Cardiac muscle cell (in vitro differentiated cells and primary cell): Measurements from ENCODE around the gene FAM222B. TPM values are rescaled to one million over a fixed set of nuclear protein-coding genes. Genes with fewer than 3 reads are reported as not detected.
"Not testable (repeated sequence)": the region's sequence is repeated elsewhere in the genome, so short reads cannot be mapped to it uniquely, and the experiment has no call there.

ENCODE experiments used
- DNase-seq, 2 donors: peaks; one replicate each; pipeline versions ENCODE4 v3.0.0 to v3.0.0-alpha.2; 2010 to 2017; ENCODE audit warnings: low read depth in 1 of 2, low spot score in 1 of 2
- H3K27ac ChIP-seq: fragments of 200-600 bp; sonication (generic); 2 replicates; pipeline ENCODE4 v1.5.1; 2016
- H3K27me3 ChIP-seq: fragments of 200-600 bp; sonication (generic); 2 replicates; pipeline ENCODE4 v1.6.0; 2016; ENCODE audit warnings: control low read depth
- H3K36me3 ChIP-seq: fragments of 200-600 bp; sonication (generic); 2 replicates; pipeline ENCODE4 v1.5.1; 2016; ENCODE audit warnings: control low read depth
- H3K4me1 ChIP-seq: fragments of 200-600 bp; sonication (generic); 2 replicates; pipeline ENCODE4 v1.8.1; 2017; ENCODE audit warnings: low read depth, mild to moderate bottlenecking, mixed run types
- H3K4me3 ChIP-seq: fragments of 200-600 bp; sonication (generic); 2 replicates; pipeline ENCODE4 v1.5.1; 2016; ENCODE audit warnings: mild to moderate bottlenecking
- H3K9me3 ChIP-seq: fragments of 200-600 bp; sonication (generic); 2 replicates; pipeline ENCODE4 v1.5.1; 2017; ENCODE audit warnings: low read depth, mild to moderate bottlenecking, control low read depth
- polyA plus RNA-seq: library from polyadenylated mRNA; unstranded; fragments of >200 nt; fragmentation: Nextera tagmentation; extraction: Ambion mirVana; gene quantifications from 2 replicates; pipeline ENCODE4 v1.2.1, GENCODE V29; 2016
- total RNA-seq: library from RNA; depleted of rRNA; stranded (reverse); fragments of >200 nt; gene quantifications from 2 replicates; pipeline ENCODE4 v1.2.3, GENCODE V29; 2016
- TF ChIP-seq, protein P1 (sequence below): IDR thresholded peaks from 2 replicates; pipeline ENCODE4 v1.5.1; 2012; ENCODE audit warnings: low read depth, mild to moderate bottlenecking, low read length

FAM222B gene
- total and polyA plus RNA-seq, 2 experiments from 2014 or later = 19.4 to 34.1 TPM

DNA sequence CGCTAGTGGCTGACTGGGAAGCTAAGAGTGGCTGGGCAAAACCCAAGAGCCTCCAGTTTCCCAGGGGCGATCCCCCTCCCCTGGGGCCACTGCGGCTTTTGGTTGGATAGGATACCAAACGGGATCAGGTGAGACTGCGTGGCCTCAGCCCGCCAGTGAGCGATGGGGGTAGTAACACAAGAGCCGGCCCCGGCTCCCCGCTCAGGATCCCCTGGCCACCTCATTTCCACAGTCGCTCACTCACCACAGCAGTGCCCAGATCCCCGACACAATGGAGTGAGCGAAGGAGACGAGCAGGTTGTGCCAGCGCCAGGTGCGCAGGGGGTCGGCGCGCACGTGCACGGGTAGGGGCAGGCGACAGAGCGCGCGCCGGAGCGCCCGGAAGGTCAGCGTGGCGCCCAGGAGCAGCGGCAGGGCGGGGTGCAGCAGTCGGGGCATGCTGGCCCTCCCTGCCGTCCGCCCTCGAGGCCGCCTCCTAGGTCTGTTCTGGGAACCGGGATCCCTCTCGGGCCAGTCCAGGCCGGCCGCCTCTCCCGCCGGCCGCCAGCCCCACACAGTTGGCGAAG, 116.8 kb downstream of the FAM222B start:
- TF ChIP-seq, protein P1, sequence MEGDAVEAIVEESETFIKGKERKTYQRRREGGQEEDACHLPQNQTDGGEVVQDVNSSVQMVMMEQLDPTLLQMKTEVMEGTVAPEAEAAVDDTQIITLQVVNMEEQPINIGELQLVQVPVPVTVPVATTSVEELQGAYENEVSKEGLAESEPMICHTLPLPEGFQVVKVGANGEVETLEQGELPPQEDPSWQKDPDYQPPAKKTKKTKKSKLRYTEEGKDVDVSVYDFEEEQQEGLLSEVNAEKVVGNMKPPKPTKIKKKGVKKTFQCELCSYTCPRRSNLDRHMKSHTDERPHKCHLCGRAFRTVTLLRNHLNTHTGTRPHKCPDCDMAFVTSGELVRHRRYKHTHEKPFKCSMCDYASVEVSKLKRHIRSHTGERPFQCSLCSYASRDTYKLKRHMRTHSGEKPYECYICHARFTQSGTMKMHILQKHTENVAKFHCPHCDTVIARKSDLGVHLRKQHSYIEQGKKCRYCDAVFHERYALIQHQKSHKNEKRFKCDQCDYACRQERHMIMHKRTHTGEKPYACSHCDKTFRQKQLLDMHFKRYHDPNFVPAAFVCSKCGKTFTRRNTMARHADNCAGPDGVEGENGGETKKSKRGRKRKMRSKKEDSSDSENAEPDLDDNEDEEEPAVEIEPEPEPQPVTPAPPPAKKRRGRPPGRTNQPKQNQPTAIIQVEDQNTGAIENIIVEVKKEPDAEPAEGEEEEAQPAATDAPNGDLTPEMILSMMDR = no peak
- Histone ChIP-seq H3K4me1 (peaks cover 6% of the 10 kb centered on the region), H3K4me3 (peak overlapping the region; percentile 78), H3K27ac (peak overlapping the region; percentile 69), H3K9me3 (no peaks in the 10 kb centered on the region), H3K36me3 (peaks cover 21% of the 10 kb centered on the region), H3K27me3 (no peaks in the 10 kb centered on the region)
- peak in 1 of 2 donors; percentile 89 for DNase-seq

DNA sequence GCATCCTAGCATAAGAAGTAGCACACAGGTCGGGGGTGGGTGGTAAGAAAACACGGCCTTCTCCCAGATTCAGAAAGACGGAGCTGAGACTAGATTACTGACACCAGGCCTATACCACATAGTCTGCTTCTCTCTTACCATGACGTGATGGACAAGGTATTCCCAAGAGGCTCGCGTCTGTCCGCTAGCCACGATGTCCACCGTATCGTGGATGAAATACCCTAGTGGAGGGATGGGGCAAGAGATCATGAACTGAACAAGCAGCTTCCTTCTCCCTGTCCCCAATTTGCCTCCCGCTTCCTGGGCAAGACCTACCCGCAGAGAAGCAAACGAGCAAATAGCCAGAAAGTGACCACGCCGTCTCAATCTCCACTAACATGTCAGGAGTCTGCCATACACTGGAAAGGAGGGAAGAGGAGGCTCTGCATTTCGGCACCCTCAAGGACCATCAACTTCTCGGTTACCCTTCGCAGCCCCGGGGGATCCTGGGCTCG, 117.4 kb downstream of the FAM222B start:
- H3K4me3 ChIP-seq = peak overlapping the region; percentile 78
- H3K9me3 ChIP-seq = no peaks in the 10 kb centered on the region
- TF ChIP-seq, protein P1 = no peak
- DNase-seq = peak in 1 of 2 donors; percentile 63
- H3K27me3 ChIP-seq = no peaks in the 10 kb centered on the region
- H3K4me1 ChIP-seq = peaks cover 6% of the 10 kb centered on the region
- peak overlapping the region; percentile 69 for H3K27ac ChIP-seq
- H3K36me3 ChIP-seq = peaks cover 21% of the 10 kb centered on the region

GRCh38 chr17:28724500-28725165, 118.0 kb downstream of the FAM222B start:
- Histone ChIP-seq H3K36me3 (peaks cover 21% of the 10 kb centered on the region), H3K4me1 (peaks cover 6% of the 10 kb centered on the region), H3K4me3 (peak overlapping the region; percentile 78), H3K27me3 (no peaks in the 10 kb centered on the region), H3K27ac (peak overlapping the region; percentile 69), H3K9me3 (no peaks in the 10 kb centered on the region)
- DNase-seq = no peak
- TF ChIP-seq, protein P1 = no peak

- H3K36me3 ChIP-seq = peaks cover 21% of the 10 kb centered on the region
Observed at GRCh38 chr17:28723836-28724499, 118.6 kb downstream of the FAM222B start.

GRCh38 chr17:28723159-28723835, 119.3 kb downstream of the FAM222B start:
- no peaks in the 10 kb centered on the region for H3K9me3 ChIP-seq
- no peak for DNase-seq
- H3K27me3 ChIP-seq = no peaks in the 10 kb centered on the region
- H3K36me3 ChIP-seq = peaks cover 21% of the 10 kb centered on the region
- no peak overlapping the region for H3K27ac ChIP-seq
- TF ChIP-seq, protein P1 = no peak
- H3K4me3 ChIP-seq = no peak overlapping the region
- H3K4me1 ChIP-seq = peaks cover 15% of the 10 kb centered on the region

More at GRCh38 chr17:28723836-28724499, 118.6 kb downstream of the FAM222B start:
- not testable (repeated sequence) for H3K27me3 ChIP-seq, H3K27ac ChIP-seq, DNase-seq, H3K4me3 ChIP-seq, H3K9me3 ChIP-seq, H3K4me1 ChIP-seq
